Lower leg skin (tissue), 3 donors: ENCODE results near the gene MED27.

Source experiments
- CTCF ChIP-seq, 3 donors: fragments of 450-650 bp; IDR thresholded peaks; one replicate each; pipeline ENCODE4 v1.5.1; 2016; ENCODE audit warnings: antibody characterized with exemption in 3 of 3, mild to moderate bottlenecking in 3 of 3, moderate library complexity in 2 of 3
- POLR2A ChIP-seq, 2 donors: fragments of 450-650 bp; IDR thresholded peaks; one replicate each; pipeline ENCODE4 v1.6.1; 2016 to 2017; ENCODE audit warnings: antibody characterized with exemption in 2 of 2, mild to moderate bottlenecking in 1 of 2, moderate library complexity in 1 of 2

GRCh38 chr9:132001567-132001966 is 78.1 kb downstream of the MED27 start:
- TF ChIP-seq CTCF (IDR thresholded peaks at IDR 0.05) (no peak), POLR2A (IDR thresholded peaks at IDR 0.05) (no peak)
